WERI-Rb-1 (cell line): ENCODE results near the gene MYBPC1.
"Not testable (repeated sequence)": the region's sequence is repeated elsewhere in the genome, so short reads cannot be mapped to it uniquely, and the experiment has no call there.

ENCODE experiments used
- DNase-seq: peaks from one replicate; pipeline ENCODE4 v3.0.0-alpha.2; 2020
- H3K27ac ChIP-seq: fragments of 250-450 bp; sonication (Bioruptor Pico); 2 replicates; pipeline ENCODE4 v1.5.1; 2020; ENCODE audit warnings: mild to moderate bottlenecking, moderate library complexity
- H3K27me3 ChIP-seq: fragments of 250-450 bp; sonication (Bioruptor Pico); 2 replicates; pipeline ENCODE4 v1.5.1; 2021; ENCODE audit warnings: mild to moderate bottlenecking, low read depth, moderate library complexity; ENCODE audit not compliant: insufficient read depth, severe bottlenecking
- H3K36me3 ChIP-seq: fragments of 250-450 bp; sonication (Bioruptor Pico); 2 replicates; pipeline ENCODE4 v1.5.1; 2020; ENCODE audit warnings: mild to moderate bottlenecking, moderate library complexity
- H3K4me3 ChIP-seq: 2 replicates; pipeline ENCODE4 v1.5.1; 2011; ENCODE audit warnings: low read depth, mild to moderate bottlenecking, control low read depth, low read length
- H3K9me3 ChIP-seq: fragments of 250-450 bp; sonication (Bioruptor Pico); 2 replicates; pipeline ENCODE4 v1.5.1; 2021; ENCODE audit warnings: mild to moderate bottlenecking, moderate library complexity; ENCODE audit not compliant: severe bottlenecking
- TF ChIP-seq, protein P1 (sequence below): IDR thresholded peaks from 2 replicates; pipeline ENCODE4 v1.5.1; 2011; ENCODE audit warnings: low read depth, mild to moderate bottlenecking, control low read depth, inconsistent platforms, low read length

The MYBPC1 gene

DNA sequence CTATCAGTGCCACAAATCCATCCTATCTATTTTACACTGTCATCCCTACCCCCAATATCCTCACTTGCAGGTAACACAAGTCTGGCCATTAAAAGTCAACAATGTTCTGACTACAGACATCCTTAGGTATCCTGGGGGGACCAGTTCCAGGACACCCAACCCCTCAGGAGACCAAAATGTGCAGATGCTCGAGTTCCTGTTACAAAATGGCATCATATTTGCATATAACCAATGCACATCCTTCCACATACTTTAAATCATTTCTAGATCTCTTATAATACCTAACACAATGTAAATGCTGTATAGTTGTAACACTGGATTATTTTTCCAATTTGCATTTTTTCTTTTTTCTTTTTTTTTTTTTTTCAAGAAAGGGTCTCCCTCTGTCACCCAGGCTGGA lies 137.5 kb downstream of the MYBPC1 start:
- TF ChIP-seq, protein P1, sequence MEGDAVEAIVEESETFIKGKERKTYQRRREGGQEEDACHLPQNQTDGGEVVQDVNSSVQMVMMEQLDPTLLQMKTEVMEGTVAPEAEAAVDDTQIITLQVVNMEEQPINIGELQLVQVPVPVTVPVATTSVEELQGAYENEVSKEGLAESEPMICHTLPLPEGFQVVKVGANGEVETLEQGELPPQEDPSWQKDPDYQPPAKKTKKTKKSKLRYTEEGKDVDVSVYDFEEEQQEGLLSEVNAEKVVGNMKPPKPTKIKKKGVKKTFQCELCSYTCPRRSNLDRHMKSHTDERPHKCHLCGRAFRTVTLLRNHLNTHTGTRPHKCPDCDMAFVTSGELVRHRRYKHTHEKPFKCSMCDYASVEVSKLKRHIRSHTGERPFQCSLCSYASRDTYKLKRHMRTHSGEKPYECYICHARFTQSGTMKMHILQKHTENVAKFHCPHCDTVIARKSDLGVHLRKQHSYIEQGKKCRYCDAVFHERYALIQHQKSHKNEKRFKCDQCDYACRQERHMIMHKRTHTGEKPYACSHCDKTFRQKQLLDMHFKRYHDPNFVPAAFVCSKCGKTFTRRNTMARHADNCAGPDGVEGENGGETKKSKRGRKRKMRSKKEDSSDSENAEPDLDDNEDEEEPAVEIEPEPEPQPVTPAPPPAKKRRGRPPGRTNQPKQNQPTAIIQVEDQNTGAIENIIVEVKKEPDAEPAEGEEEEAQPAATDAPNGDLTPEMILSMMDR: no peak
- H3K27me3 ChIP-seq: no peaks in the 10 kb centered on the region
- DNase-seq: no peak
- H3K4me3 ChIP-seq: no peak overlapping the region
- H3K9me3 ChIP-seq: no peaks in the 10 kb centered on the region
- H3K36me3 ChIP-seq: no peaks in the 10 kb centered on the region
- no peak overlapping the region for H3K27ac ChIP-seq

- Histone ChIP-seq H3K4me3 (no peak overlapping the region), H3K27ac (no peak overlapping the region), H3K27me3 (no peaks in the 10 kb centered on the region), H3K9me3 (no peaks in the 10 kb centered on the region), H3K36me3 (no peaks in the 10 kb centered on the region)
- no peak for DNase-seq
- TF ChIP-seq, protein P1: no peak
Measured at GRCh38 chr12:101733166-101733565, 138.4 kb downstream of the MYBPC1 start.

GRCh38 chr12:101734482-101734881 lies 139.7 kb downstream of the MYBPC1 start:
- H3K27ac ChIP-seq, H3K4me3 ChIP-seq, DNase-seq, H3K36me3 ChIP-seq, H3K27me3 ChIP-seq, H3K9me3 ChIP-seq: not testable (repeated sequence)
